ENCODE data around the gene PLSCR1. TPM values are rescaled to one million over a fixed set of nuclear protein-coding genes. Genes with fewer than 3 reads are reported as not detected.

The PLSCR1 gene
- total RNA-seq, 1 experiment from 2014 or later = 48.9 TPM

- Histone ChIP-seq H2BK12ac (ENCODE audit: insufficient read length, low read depth, low read length) (no peak overlapping the region), H3K27me3 (ENCODE audit: insufficient read depth, low read length) (no peaks in the 10 kb centered on the region), H3K9me3 (ENCODE audit: control insufficient read depth, low read depth, low read length) (no peaks in the 10 kb centered on the region), H3K4me2 (ENCODE audit: insufficient read depth, insufficient read length, low read length) (no peak overlapping the region), H4K20me1 (ENCODE audit: control insufficient read depth, insufficient read depth, insufficient read length) (no peaks in the 10 kb centered on the region), H4K91ac (ENCODE audit: insufficient read length, low read depth, low read length) (no peak overlapping the region), H3K4me1 (ENCODE audit: insufficient read depth, low read length) (peaks cover 6% of the 10 kb centered on the region), H2BK20ac (ENCODE audit: low read depth, low read length, poor library complexity, severe bottlenecking) (no peak overlapping the region), H2AK5ac (ENCODE audit: insufficient read length, low read length) (no peak overlapping the region), H3K4ac (ENCODE audit: low read depth, low read length) (no peak overlapping the region), H3K27ac (ENCODE audit: insufficient read length, low read depth, low read length) (no peak overlapping the region), H3K79me2 (ENCODE audit: insufficient read depth, low read length) (no peaks in the 10 kb centered on the region), H2BK15ac (ENCODE audit: low read depth, low read length) (no peak overlapping the region), H2BK120ac (ENCODE audit: low read depth, low read length, poor library complexity, severe bottlenecking) (no peak overlapping the region), H3K23ac (ENCODE audit: insufficient read length, low read depth, low read length) (no peak overlapping the region), H4K5ac (ENCODE audit: insufficient read length, low read depth, low read length) (no peak overlapping the region), H4K8ac (replicated peaks; ENCODE audit: insufficient read length, low read depth, low read length) (no peak overlapping the region), H3K14ac (ENCODE audit: insufficient read depth, low read length) (no peak overlapping the region), H3K56ac (ENCODE audit: insufficient read length, low read depth, low read length) (no peak overlapping the region), H2AFZ (ENCODE audit: low read length) (no peak overlapping the region), H3T11ph (ENCODE audit: low read length) (no peak overlapping the region), H3K9ac (ENCODE audit: extremely low read depth, insufficient read length, low read length) (no peak overlapping the region), H3K18ac (ENCODE audit: insufficient read length, low read depth, low read length) (no peak overlapping the region), H2BK5ac (ENCODE audit: insufficient read length, low read length) (no peak overlapping the region), H3K23me2 (ENCODE audit: insufficient read length, low read depth, low read length, poor library complexity, severe bottlenecking) (no peaks in the 10 kb centered on the region), H3K79me1 (ENCODE audit: insufficient read depth, low read depth, low read length, poor library complexity, severe bottlenecking) (no peaks in the 10 kb centered on the region)
- no peak for TF ChIP-seq CTCF (conservative IDR thresholded peaks at IDR 0.05)
- H3K36me3 Mint-ChIP-seq (ENCODE audit: insufficient read depth in 1 of 3, low read depth in 3 of 3) = peaks cover 3 to 23% (median 14%) of the 10 kb centered on the region in 3 experiments; a peak in 6 of 7 replicates
- H3K27me3 Mint-ChIP-seq (ENCODE audit: low read depth) = no peaks in the 10 kb centered on the region
- H3K27ac Mint-ChIP-seq = peak overlapping the region in 1 of 3 experiments; percentile 62; a peak in 1 of 7 replicates
- H3K4me1 Mint-ChIP-seq = peaks cover 41 to 43% of the 10 kb centered on the region in 2 experiments
- no peaks in the 10 kb centered on the region; a peak in 1 of 5 replicates for H3K9me3 Mint-ChIP-seq
- DNase-seq = no peak
- H3K4me3 Mint-ChIP-seq = no peak overlapping the region
- WGBS (ENCODE audit: extremely low coverage, insufficient read length, low lambda C conversion rate) = no CpG with 5 or more reads among the region's 3 CpGs
Observed at GRCh38 chr3:146511402-146512134, 32.8 kb downstream of the PLSCR1 start.

All from H9 (cell line).